HG02588 (cell line): ENCODE data around the gene LRRC8D.

ENCODE experiments used
- ATAC-seq: cut with Tn5 transposase; IDR thresholded peaks from one replicate; pipeline ENCODE4 v1.9.1; 2021; ENCODE audit warnings: mild to moderate bottlenecking, moderate library complexity; ENCODE audit not compliant: unreplicated experiment

Gene LRRC8D

GRCh38 chr1:89832496-89833127 is 11.8 kb downstream of the LRRC8D start:
- ATAC-seq, result no peak

GRCh38 chr1:89833183-89834082 is 12.6 kb downstream of the LRRC8D start:
- no peak for ATAC-seq

GRCh38 chr1:89834083-89834704 is 13.4 kb downstream of the LRRC8D start:
- ATAC-seq, result no peak

- ATAC-seq, result no peak
Measured at GRCh38 chr1:89836252-89837035, 15.6 kb downstream of the LRRC8D start.

GRCh38 chr1:89837036-89837481 is 16.2 kb downstream of the LRRC8D start:
- ATAC-seq, result no peak

GRCh38 chr1:89837510-89837909 is 16.7 kb downstream of the LRRC8D start:
- ATAC-seq, result no peak

GRCh38 chr1:89839516-89839915 is 18.7 kb downstream of the LRRC8D start:
- ATAC-seq, result no peak

GRCh38 chr1:89841507-89841906 is 20.7 kb downstream of the LRRC8D start:
- no peak for ATAC-seq

GRCh38 chr1:89842567-89843272 is 21.9 kb downstream of the LRRC8D start:
- peak; percentile 36 for ATAC-seq

- ATAC-seq, result peak; percentile 90
Measured at GRCh38 chr1:89843273-89844130, 22.7 kb downstream of the LRRC8D start.

- no peak for ATAC-seq
Measured at GRCh38 chr1:89844241-89844807, 23.5 kb downstream of the LRRC8D start.

GRCh38 chr1:89844860-89845259 is 24.0 kb downstream of the LRRC8D start:
- no peak for ATAC-seq

GRCh38 chr1:89847191-89847729 is 26.4 kb downstream of the LRRC8D start:
- no peak for ATAC-seq

- ATAC-seq, result no peak
Measured at GRCh38 chr1:89850844-89851415, 30.1 kb downstream of the LRRC8D start.

GRCh38 chr1:89854140-89854539 is 33.3 kb downstream of the LRRC8D start:
- no peak for ATAC-seq

- peak; percentile 78 for ATAC-seq
Measured at GRCh38 chr1:89855413-89856123, 34.7 kb downstream of the LRRC8D start.

GRCh38 chr1:89863165-89863830 is 42.5 kb downstream of the LRRC8D start:
- no peak for ATAC-seq
